HepG2 (cell line): ENCODE measurements around the gene CPSF4. TPM values are rescaled to one million over a fixed set of nuclear protein-coding genes. Genes with fewer than 3 reads are reported as not detected.
A peak's percentile ranks its signal among the peaks of the same experiment; 100 is the strongest.

Source experiments
- CAMTA2 ChIP-seq: sonication (generic); formaldehyde crosslinking; IDR thresholded peaks from 2 replicates; pipeline ENCODE4 v1.4.0; 2020; ENCODE audit warnings: mild to moderate bottlenecking, missing genetic modification reagents, borderline replicate concordance
- KAT8 ChIP-seq: IDR thresholded peaks from 2 replicates; pipeline ENCODE4 v1.6.1; 2016; ENCODE audit warnings: missing genetic modification reagents, missing compliant biosample characterization
- KMT2B ChIP-seq: IDR thresholded peaks from 2 replicates; pipeline ENCODE4 v1.6.1; 2016; ENCODE audit warnings: missing genetic modification reagents, missing compliant biosample characterization
- PRPF4 ChIP-seq: fragments of 200-400 bp; formaldehyde crosslinking; IDR thresholded peaks from 2 replicates; pipeline ENCODE4 v1.6.1; 2016; ENCODE audit warnings: low read length, low read depth; ENCODE audit not compliant: poor library complexity, severe bottlenecking
- SIX4 ChIP-seq: sonication (generic); formaldehyde crosslinking; IDR thresholded peaks from 2 replicates; pipeline ENCODE4 v1.4.0; 2020; ENCODE audit warnings: missing genetic modification reagents
- ZFP41 ChIP-seq: sonication (generic); formaldehyde crosslinking; IDR thresholded peaks from 2 replicates; pipeline ENCODE4 v1.4.0; 2020; ENCODE audit warnings: mild to moderate bottlenecking, missing genetic modification reagents, borderline replicate concordance
- ZNF235 ChIP-seq: sonication (generic); formaldehyde crosslinking; IDR thresholded peaks from 2 replicates; pipeline ENCODE4 v1.8.1; 2023; ENCODE audit warnings: mild to moderate bottlenecking, missing genetic modification reagents, borderline replicate concordance
- ZNF547 ChIP-seq: sonication (generic); formaldehyde crosslinking; IDR thresholded peaks from 2 replicates; pipeline ENCODE4 v1.5.1; 2020; ENCODE audit warnings: mild to moderate bottlenecking, missing genetic modification reagents
- ZNF567 ChIP-seq: sonication (generic); formaldehyde crosslinking; IDR thresholded peaks from 2 replicates; pipeline ENCODE4 v1.8.1; 2023; ENCODE audit warnings: mild to moderate bottlenecking, missing genetic modification reagents, borderline replicate concordance
- ZNF644 ChIP-seq: IDR thresholded peaks from 2 replicates; pipeline ENCODE4 v1.6.1; 2016; ENCODE audit warnings: low read depth
- ZNF747 ChIP-seq: sonication (generic); formaldehyde crosslinking; IDR thresholded peaks from 2 replicates; pipeline ENCODE4 v1.8.1; 2023; ENCODE audit warnings: missing genetic modification reagents, mild to moderate bottlenecking, borderline replicate concordance
- ZNF75D ChIP-seq: sonication (generic); formaldehyde crosslinking; IDR thresholded peaks from 2 replicates; pipeline ENCODE4 v1.8.1; 2023; ENCODE audit warnings: missing genetic modification reagents, mild to moderate bottlenecking, borderline replicate concordance
- polyA plus RNA-seq, 8 experiments: library from polyadenylated mRNA; depleted of rRNA in 3 of 8; stranded (reverse) in 7 of 8; unstranded in 1 of 8; fragments of >200 nt; fragmentation: Illumina TruSeq in 4 of 8; extraction: Trizol in 4 of 8; gene quantifications; 2 replicates each; pipeline versions ENCODE4 v1.2.1 to v1.2.3, GENCODE V29; 2011 to 2016; ENCODE audit warnings: low read depth in 4 of 8, missing spikeins in 1 of 8, mixed read lengths in 1 of 8; ENCODE audit not compliant: insufficient read depth in 1 of 8
- total RNA-seq, 5 experiments: library from RNA; depleted of rRNA; stranded (reverse); fragments of >200 nt; fragmentation: Illumina TruSeq; extraction: Trizol; gene quantifications; 2 replicates each; pipeline ENCODE4 v1.2.3, GENCODE V29; 2016; ENCODE audit warnings: low read depth in 1 of 5
- TF ChIP-seq, protein P1 (sequence below), 2 experiments: IDR thresholded peaks; 2 replicates each; pipeline ENCODE4 v1.6.1; 2011 to 2012; ENCODE audit warnings: low read length in 2 of 2, borderline replicate concordance in 1 of 2, low read depth in 1 of 2, mild to moderate bottlenecking in 1 of 2, moderate library complexity in 1 of 2
- TF ChIP-seq, protein P2 (sequence below): sonication (generic); formaldehyde crosslinking; conservative IDR thresholded peaks from 2 replicates; pipeline ENCODE4 v1.8.1; 2023; ENCODE audit warnings: missing genetic modification reagents
- TF ChIP-seq, protein P3 (sequence below): sonication (generic); formaldehyde crosslinking; IDR thresholded peaks from 2 replicates; pipeline ENCODE4 v1.4.0; 2020; ENCODE audit warnings: mild to moderate bottlenecking, missing genetic modification reagents
- TF ChIP-seq, protein P4 (sequence below): sonication (generic); formaldehyde crosslinking; IDR thresholded peaks from 2 replicates; pipeline ENCODE4 v1.9.0; 2022; ENCODE audit warnings: low read depth, missing genetic modification reagents

Gene CPSF4
- total and polyA plus RNA-seq, 2 of the 13 experiments (the other 11 are each of a cell fraction or from before 2014, with no cell fraction given): 34.1 to 49.6 TPM

DNA sequence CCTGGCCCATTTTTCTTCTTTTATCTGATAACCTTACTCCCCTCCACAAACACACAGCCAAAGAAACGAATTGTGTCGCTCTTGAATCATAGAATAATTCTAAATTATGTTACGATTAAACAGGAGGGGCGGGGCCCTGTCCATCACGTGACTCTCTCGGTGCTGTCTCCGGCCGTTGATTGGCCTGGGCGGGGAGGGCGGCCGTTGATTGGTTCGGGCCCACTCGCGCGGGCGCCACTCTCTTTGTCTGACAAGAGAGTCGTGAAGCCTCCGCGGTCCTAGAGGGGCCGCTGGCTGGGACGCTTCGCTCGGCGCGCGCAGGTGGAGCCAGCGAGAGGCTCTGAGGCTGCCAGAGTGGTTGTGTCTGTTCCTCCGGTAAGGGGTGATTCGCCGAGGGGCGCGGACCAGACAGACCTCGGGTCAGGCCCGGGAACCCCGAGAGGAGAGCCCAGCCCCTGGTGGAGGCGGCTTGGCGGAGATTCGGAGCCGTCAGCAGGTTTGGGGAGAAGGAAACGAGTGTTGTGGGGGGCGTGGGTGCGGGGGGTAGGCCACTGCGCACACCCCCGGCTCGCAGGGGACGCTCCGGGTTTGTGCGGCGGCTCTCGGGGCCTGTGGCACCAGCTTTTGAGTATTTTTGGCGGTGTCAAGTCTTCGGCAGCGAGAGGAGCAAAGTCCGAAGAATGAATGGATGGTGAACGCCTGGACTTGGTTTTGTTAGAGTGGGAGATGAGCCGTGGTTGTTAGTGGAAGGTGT is 34.0 kb downstream of the CPSF4 start, which contains the start of gene ZNF789 (continued):
- TF ChIP-seq, protein P1, sequence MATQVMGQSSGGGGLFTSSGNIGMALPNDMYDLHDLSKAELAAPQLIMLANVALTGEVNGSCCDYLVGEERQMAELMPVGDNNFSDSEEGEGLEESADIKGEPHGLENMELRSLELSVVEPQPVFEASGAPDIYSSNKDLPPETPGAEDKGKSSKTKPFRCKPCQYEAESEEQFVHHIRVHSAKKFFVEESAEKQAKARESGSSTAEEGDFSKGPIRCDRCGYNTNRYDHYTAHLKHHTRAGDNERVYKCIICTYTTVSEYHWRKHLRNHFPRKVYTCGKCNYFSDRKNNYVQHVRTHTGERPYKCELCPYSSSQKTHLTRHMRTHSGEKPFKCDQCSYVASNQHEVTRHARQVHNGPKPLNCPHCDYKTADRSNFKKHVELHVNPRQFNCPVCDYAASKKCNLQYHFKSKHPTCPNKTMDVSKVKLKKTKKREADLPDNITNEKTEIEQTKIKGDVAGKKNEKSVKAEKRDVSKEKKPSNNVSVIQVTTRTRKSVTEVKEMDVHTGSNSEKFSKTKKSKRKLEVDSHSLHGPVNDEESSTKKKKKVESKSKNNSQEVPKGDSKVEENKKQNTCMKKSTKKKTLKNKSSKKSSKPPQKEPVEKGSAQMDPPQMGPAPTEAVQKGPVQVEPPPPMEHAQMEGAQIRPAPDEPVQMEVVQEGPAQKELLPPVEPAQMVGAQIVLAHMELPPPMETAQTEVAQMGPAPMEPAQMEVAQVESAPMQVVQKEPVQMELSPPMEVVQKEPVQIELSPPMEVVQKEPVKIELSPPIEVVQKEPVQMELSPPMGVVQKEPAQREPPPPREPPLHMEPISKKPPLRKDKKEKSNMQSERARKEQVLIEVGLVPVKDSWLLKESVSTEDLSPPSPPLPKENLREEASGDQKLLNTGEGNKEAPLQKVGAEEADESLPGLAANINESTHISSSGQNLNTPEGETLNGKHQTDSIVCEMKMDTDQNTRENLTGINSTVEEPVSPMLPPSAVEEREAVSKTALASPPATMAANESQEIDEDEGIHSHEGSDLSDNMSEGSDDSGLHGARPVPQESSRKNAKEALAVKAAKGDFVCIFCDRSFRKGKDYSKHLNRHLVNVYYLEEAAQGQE (IDR thresholded peaks at IDR 0.05; ENCODE audit: borderline replicate concordance in 1 of 2, low read depth in 1 of 2, low read length in 2 of 2): peak in 1 of 2 experiments; percentile 59; a peak in 1 of 4 replicates
- TF ChIP-seq ZFP41 (CRISPR knock-in tag) (0 out of 2 replicates have a peak, but pooled peaks have one; percentile 72), ZNF547 (no peak), CAMTA2 (no peak), SIX4 (CRISPR knock-in tag) (no peak), KAT8 (CRISPR knock-in tag) (peak; percentile 78), PRPF4 (no peak), ZNF567 (CRISPR knock-in tag) (no peak), ZNF644 (CRISPR knock-in tag) (no peak), ZNF235 (CRISPR knock-in tag) (0 out of 2 replicates have a peak, but pooled peaks have one; percentile 41), KMT2B (CRISPR knock-in tag) (peak; percentile 82), ZNF75D (peak; percentile 58; the same call in 1 of the 2 replicates), ZNF747 (peak; percentile 26)
- TF ChIP-seq, protein P2, sequence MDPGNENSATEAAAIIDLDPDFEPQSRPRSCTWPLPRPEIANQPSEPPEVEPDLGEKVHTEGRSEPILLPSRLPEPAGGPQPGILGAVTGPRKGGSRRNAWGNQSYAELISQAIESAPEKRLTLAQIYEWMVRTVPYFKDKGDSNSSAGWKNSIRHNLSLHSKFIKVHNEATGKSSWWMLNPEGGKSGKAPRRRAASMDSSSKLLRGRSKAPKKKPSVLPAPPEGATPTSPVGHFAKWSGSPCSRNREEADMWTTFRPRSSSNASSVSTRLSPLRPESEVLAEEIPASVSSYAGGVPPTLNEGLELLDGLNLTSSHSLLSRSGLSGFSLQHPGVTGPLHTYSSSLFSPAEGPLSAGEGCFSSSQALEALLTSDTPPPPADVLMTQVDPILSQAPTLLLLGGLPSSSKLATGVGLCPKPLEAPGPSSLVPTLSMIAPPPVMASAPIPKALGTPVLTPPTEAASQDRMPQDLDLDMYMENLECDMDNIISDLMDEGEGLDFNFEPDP (CRISPR knock-in tag): no peak
- TF ChIP-seq, protein P3, sequence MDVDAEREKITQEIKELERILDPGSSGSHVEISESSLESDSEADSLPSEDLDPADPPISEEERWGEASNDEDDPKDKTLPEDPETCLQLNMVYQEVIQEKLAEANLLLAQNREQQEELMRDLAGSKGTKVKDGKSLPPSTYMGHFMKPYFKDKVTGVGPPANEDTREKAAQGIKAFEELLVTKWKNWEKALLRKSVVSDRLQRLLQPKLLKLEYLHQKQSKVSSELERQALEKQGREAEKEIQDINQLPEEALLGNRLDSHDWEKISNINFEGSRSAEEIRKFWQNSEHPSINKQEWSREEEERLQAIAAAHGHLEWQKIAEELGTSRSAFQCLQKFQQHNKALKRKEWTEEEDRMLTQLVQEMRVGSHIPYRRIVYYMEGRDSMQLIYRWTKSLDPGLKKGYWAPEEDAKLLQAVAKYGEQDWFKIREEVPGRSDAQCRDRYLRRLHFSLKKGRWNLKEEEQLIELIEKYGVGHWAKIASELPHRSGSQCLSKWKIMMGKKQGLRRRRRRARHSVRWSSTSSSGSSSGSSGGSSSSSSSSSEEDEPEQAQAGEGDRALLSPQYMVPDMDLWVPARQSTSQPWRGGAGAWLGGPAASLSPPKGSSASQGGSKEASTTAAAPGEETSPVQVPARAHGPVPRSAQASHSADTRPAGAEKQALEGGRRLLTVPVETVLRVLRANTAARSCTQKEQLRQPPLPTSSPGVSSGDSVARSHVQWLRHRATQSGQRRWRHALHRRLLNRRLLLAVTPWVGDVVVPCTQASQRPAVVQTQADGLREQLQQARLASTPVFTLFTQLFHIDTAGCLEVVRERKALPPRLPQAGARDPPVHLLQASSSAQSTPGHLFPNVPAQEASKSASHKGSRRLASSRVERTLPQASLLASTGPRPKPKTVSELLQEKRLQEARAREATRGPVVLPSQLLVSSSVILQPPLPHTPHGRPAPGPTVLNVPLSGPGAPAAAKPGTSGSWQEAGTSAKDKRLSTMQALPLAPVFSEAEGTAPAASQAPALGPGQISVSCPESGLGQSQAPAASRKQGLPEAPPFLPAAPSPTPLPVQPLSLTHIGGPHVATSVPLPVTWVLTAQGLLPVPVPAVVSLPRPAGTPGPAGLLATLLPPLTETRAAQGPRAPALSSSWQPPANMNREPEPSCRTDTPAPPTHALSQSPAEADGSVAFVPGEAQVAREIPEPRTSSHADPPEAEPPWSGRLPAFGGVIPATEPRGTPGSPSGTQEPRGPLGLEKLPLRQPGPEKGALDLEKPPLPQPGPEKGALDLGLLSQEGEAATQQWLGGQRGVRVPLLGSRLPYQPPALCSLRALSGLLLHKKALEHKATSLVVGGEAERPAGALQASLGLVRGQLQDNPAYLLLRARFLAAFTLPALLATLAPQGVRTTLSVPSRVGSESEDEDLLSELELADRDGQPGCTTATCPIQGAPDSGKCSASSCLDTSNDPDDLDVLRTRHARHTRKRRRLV (CRISPR knock-in tag): peak; percentile 85
- TF ChIP-seq, protein P4, sequence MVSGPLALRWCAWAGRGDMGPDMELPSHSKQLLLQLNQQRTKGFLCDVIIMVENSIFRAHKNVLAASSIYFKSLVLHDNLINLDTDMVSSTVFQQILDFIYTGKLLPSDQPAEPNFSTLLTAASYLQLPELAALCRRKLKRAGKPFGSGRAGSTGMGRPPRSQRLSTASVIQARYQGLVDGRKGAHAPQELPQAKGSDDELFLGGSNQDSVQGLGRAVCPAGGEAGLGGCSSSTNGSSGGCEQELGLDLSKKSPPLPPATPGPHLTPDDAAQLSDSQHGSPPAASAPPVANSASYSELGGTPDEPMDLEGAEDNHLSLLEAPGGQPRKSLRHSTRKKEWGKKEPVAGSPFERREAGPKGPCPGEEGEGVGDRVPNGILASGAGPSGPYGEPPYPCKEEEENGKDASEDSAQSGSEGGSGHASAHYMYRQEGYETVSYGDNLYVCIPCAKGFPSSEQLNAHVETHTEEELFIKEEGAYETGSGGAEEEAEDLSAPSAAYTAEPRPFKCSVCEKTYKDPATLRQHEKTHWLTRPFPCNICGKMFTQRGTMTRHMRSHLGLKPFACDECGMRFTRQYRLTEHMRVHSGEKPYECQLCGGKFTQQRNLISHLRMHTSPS (CRISPR knock-in tag): no peak
